ENCODE results near the gene PRMT3.

The PRMT3 gene

GRCh38 chr11:20438637-20439036, 51.1 kb downstream of the PRMT3 start:
- H3K4me3 ChIP-seq (ENCODE audit: severe bottlenecking) = no peak overlapping the region

GRCh38 chr11:20443596-20443995, 56.1 kb downstream of the PRMT3 start:
- DNase-seq (ENCODE audit: low spot score) (no peak), ATAC-seq (ENCODE audit: low read depth) (no peak)
- TF ChIP-seq, protein P1, sequence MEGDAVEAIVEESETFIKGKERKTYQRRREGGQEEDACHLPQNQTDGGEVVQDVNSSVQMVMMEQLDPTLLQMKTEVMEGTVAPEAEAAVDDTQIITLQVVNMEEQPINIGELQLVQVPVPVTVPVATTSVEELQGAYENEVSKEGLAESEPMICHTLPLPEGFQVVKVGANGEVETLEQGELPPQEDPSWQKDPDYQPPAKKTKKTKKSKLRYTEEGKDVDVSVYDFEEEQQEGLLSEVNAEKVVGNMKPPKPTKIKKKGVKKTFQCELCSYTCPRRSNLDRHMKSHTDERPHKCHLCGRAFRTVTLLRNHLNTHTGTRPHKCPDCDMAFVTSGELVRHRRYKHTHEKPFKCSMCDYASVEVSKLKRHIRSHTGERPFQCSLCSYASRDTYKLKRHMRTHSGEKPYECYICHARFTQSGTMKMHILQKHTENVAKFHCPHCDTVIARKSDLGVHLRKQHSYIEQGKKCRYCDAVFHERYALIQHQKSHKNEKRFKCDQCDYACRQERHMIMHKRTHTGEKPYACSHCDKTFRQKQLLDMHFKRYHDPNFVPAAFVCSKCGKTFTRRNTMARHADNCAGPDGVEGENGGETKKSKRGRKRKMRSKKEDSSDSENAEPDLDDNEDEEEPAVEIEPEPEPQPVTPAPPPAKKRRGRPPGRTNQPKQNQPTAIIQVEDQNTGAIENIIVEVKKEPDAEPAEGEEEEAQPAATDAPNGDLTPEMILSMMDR (IDR thresholded peaks at IDR 0.05; ENCODE audit: poor library complexity, severe bottlenecking) = peak; percentile 51
- no peaks in the 10 kb centered on the region for H3K4me1 ChIP-seq (ENCODE audit: insufficient read depth, poor library complexity, severe bottlenecking)
- no peaks in the 10 kb centered on the region for H3K27me3 ChIP-seq (ENCODE audit: insufficient read depth, poor library complexity, severe bottlenecking)
- no peak overlapping the region for H3K27ac ChIP-seq (ENCODE audit: poor library complexity, severe bottlenecking)
- H3K4me3 ChIP-seq (ENCODE audit: severe bottlenecking) = no peak overlapping the region
- H3K36me3 ChIP-seq (ENCODE audit: low read depth) = 0 out of 2 replicates have a peak, but pooled peaks cover 3% of the 10 kb centered on the region
- H3K9me3 ChIP-seq (ENCODE audit: severe bottlenecking) = no peaks in the 10 kb centered on the region

More at GRCh38 chr11:20438637-20439036, 51.1 kb downstream of the PRMT3 start:
- H3K4me1 ChIP-seq (ENCODE audit: insufficient read depth, poor library complexity, severe bottlenecking) = no peaks in the 10 kb centered on the region
- H3K36me3 ChIP-seq (ENCODE audit: low read depth) = peaks cover 6% of the 10 kb centered on the region
- no peaks in the 10 kb centered on the region for H3K9me3 ChIP-seq (ENCODE audit: severe bottlenecking)
- no peaks in the 10 kb centered on the region for H3K27me3 ChIP-seq (ENCODE audit: insufficient read depth, poor library complexity, severe bottlenecking)
- TF ChIP-seq, protein P1 (IDR thresholded peaks at IDR 0.05; ENCODE audit: poor library complexity, severe bottlenecking) = no peak
- DNase-seq (ENCODE audit: low spot score) = no peak
- no peak overlapping the region for H3K27ac ChIP-seq (ENCODE audit: poor library complexity, severe bottlenecking)
- no peak for ATAC-seq (ENCODE audit: low read depth)

DNA sequence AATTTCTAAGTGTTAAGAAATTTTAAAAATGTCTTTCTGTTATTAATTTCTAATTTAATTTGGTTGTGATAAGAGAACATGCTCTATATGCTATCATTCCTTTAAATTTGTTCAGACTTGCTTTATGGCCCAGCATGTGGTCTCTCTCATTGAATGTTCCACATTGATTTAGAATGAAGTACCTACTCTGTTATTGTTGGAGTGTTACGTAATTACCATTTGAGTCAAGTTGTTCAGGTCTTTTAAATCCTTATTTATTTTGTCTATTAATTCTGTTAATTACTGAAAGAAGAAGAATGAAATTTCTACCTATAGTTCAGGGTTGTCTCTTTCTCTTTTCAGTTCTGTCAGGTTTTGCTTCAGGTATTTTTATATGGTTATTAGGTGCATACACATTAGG, 57.0 kb downstream of the PRMT3 start:
- no peak for DNase-seq (ENCODE audit: low spot score)
- Histone ChIP-seq H3K27me3 (ENCODE audit: insufficient read depth, poor library complexity, severe bottlenecking) (no peaks in the 10 kb centered on the region), H3K36me3 (ENCODE audit: low read depth) (peaks cover 6% of the 10 kb centered on the region; the same call in 1 of the 2 replicates), H3K4me1 (ENCODE audit: insufficient read depth, poor library complexity, severe bottlenecking) (no peaks in the 10 kb centered on the region), H3K4me3 (ENCODE audit: severe bottlenecking) (no peak overlapping the region), H3K27ac (ENCODE audit: poor library complexity, severe bottlenecking) (no peak overlapping the region), H3K9me3 (ENCODE audit: severe bottlenecking) (no peaks in the 10 kb centered on the region)
- TF ChIP-seq, protein P1 (IDR thresholded peaks at IDR 0.05; ENCODE audit: poor library complexity, severe bottlenecking) = no peak
- ATAC-seq (ENCODE audit: low read depth) = no peak

DNA sequence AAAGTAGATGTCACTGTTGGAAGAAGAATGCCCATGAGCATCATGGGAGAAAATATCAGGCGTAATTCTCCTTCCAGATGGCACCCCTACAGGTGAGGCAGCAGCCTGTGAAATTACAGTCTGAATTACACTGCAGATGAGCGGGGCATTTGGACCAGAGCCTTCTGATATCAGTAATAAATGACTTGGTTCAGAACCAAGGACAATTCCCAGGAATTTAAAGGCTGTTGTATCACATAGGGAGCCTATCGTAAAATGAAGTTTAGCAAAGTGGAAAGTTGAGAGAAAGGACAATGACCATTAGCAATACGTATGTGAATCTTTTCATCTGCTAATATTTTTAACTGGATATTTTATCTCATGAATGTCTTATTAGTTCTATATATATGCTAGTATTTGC, 61.3 kb downstream of the PRMT3 start:
- peaks cover 21% of the 10 kb centered on the region for H3K36me3 ChIP-seq (ENCODE audit: low read depth)
- no peaks in the 10 kb centered on the region for H3K4me1 ChIP-seq (ENCODE audit: insufficient read depth, poor library complexity, severe bottlenecking)
- no peak overlapping the region for H3K27ac ChIP-seq (ENCODE audit: poor library complexity, severe bottlenecking)
- H3K27me3 ChIP-seq (ENCODE audit: insufficient read depth, poor library complexity, severe bottlenecking) = no peaks in the 10 kb centered on the region
- ATAC-seq (ENCODE audit: low read depth) (no peak), DNase-seq (ENCODE audit: low spot score) (no peak)
- H3K4me3 ChIP-seq (ENCODE audit: severe bottlenecking) = no peak overlapping the region
- H3K9me3 ChIP-seq (ENCODE audit: severe bottlenecking) = no peaks in the 10 kb centered on the region
- TF ChIP-seq, protein P1 (IDR thresholded peaks at IDR 0.05; ENCODE audit: poor library complexity, severe bottlenecking) = no peak

GRCh38 chr11:20450829-20451228, 63.3 kb downstream of the PRMT3 start:
- no peak overlapping the region for H3K27ac ChIP-seq (ENCODE audit: poor library complexity, severe bottlenecking)
- H3K4me1 ChIP-seq (ENCODE audit: insufficient read depth, poor library complexity, severe bottlenecking) = no peaks in the 10 kb centered on the region
- H3K9me3 ChIP-seq (ENCODE audit: severe bottlenecking) = no peaks in the 10 kb centered on the region
- ATAC-seq (ENCODE audit: low read depth) (no peak), DNase-seq (ENCODE audit: low spot score) (no peak)
- TF ChIP-seq, protein P1 (IDR thresholded peaks at IDR 0.05; ENCODE audit: poor library complexity, severe bottlenecking) = no peak
- H3K27me3 ChIP-seq (ENCODE audit: insufficient read depth, poor library complexity, severe bottlenecking) = no peaks in the 10 kb centered on the region
- peaks cover 24% of the 10 kb centered on the region for H3K36me3 ChIP-seq (ENCODE audit: low read depth)
- no peak overlapping the region for H3K4me3 ChIP-seq (ENCODE audit: severe bottlenecking)

All from RWPE2 (cell line).